ENCODE results near the gene DEUP1.

- TF ChIP-seq POLR2A (IDR thresholded peaks at IDR 0.05): no peak
- TF ChIP-seq, protein P1, sequence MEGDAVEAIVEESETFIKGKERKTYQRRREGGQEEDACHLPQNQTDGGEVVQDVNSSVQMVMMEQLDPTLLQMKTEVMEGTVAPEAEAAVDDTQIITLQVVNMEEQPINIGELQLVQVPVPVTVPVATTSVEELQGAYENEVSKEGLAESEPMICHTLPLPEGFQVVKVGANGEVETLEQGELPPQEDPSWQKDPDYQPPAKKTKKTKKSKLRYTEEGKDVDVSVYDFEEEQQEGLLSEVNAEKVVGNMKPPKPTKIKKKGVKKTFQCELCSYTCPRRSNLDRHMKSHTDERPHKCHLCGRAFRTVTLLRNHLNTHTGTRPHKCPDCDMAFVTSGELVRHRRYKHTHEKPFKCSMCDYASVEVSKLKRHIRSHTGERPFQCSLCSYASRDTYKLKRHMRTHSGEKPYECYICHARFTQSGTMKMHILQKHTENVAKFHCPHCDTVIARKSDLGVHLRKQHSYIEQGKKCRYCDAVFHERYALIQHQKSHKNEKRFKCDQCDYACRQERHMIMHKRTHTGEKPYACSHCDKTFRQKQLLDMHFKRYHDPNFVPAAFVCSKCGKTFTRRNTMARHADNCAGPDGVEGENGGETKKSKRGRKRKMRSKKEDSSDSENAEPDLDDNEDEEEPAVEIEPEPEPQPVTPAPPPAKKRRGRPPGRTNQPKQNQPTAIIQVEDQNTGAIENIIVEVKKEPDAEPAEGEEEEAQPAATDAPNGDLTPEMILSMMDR (IDR thresholded peaks at IDR 0.05): no peak
Observed at GRCh38 chr11:93288079-93288478, 42.5 kb upstream of the DEUP1 start.

Measured in uterus (tissue), 2 donors.